Measurements from ENCODE around the gene FAM240A.
"Not testable (repeated sequence)": the region's sequence is repeated elsewhere in the genome, so short reads cannot be mapped to it uniquely, and the experiment has no call there.

Gene FAM240A

DNA sequence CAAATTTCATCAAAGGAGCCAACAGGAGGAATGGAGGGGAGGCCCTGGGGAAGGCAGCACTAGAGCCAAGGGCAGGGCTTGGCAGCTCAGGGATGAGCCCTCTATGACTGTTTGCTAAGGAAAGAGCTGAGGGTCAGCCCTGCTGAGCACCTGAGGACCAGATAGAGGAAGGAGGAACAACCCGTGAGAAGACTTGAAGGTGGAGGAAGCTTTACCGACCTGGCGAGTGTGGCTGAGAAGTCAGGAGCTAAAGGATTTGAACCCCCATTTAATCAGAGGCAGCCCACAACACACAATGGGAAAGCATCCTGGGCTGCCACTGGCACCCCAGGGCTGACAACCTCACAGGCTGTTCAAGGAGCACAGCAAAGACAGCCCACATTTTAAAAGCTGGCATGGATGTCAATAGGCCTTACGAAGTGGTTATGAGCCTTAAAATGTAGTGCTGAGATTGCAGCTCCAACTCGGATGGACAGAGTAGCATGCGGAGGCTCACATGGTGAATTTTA lies 25.5 kb upstream of the FAM240A start:
- no peak for FAIRE-seq
- no peak for DNase-seq (ENCODE audit: low spot score)

- not testable (repeated sequence) for DNase-seq (ENCODE audit: low spot score); FAIRE-seq
These were observed 25.1 kb upstream of the FAM240A start for GRCh38 chr3:46587268-46587667.

DNA sequence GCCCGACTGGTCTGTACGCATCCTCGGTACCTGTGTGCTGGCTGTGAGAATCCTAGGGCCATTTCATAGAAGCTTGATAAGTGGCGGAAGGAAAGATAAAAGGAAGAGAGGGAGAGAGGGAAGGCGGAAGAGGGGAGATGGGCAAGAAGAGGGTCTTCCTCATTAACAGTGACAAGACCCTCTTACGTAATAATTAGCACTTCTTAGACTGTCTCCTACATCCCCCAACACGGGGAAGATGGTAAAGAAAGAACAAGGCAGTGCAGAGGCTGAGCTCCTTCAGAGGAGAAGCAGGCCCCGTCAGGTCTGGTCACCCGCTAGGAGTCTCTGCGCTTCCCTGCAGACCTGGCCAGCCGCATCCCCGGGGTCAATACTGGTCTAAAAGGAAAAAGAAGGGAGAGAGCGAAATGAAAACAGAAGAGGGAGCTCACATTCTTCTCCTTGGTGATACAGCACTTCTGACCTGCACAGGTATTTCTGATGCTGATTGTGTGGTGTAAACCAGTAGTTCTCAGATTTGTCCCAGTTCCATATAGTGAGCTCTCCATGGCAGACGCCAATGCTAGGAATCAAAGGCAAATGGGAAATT lies 19.0 kb upstream of the FAM240A start:
- DNase-seq (ENCODE audit: low spot score): no peak
- FAIRE-seq: no peak

DNA sequence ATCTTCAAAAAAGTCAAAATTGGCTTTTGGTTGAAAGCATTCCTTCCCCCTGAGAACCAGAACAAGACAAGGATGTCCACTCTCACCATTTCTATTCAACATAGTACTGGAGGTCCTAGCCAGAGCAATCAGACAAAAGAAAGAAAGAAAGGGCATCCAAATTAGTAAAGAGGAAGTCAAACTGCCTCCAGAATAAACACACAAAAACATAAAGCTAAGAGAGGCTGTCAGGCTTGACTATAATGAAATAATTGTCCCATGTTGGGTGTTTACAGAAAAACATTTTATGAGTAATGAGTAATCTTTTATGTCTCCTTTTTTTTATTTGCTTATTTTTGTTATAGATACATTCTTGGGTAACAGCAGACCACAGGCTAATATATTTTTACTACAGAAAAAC lies 18.3 kb upstream of the FAM240A start:
- DNase-seq (ENCODE audit: low spot score) (no peak), FAIRE-seq (no peak)

DNA sequence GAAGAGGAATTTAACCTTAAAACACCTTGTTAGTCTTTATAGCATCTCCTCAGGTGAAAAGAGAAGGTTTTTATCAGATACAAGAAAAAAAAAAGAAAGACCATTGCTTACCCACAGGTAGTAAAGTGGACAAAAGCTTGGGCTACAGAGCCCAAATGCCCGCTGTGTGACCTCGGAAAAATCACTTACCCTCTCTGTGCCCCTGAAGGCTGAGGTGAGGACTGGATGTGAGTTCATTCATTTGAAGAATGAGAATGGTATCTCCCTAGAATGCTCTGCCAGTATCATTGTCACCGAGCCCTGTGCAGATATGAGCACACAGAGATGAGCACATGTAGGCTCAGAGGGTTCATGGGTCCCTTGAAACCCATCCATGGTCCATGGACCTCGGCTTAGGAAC lies 17.6 kb upstream of the FAM240A start:
- DNase-seq (ENCODE audit: low spot score) (no peak), FAIRE-seq (no peak)

- DNase-seq (ENCODE audit: low spot score) (no peak), FAIRE-seq (no peak)
These were observed 16.5 kb upstream of the FAM240A start for GRCh38 chr3:46595819-46596314.

DNA sequence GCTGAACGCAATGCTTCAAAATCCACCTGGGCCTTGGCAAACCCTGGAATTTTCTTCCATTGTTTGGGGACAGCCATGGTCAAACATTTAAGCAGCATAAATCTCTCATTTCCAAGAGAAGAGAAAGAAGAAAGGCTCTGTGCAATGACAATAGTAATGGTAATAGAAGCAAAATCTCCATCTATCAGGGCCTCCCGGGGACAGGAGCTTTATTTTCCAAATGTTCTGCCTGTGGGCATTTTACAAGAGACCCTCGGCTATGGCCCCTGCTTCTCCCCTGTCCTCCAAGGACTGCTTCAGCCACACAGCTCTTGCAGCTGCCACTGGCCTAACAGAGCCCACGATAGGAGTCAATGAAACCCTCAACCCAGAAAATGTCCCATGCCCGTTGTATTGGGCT lies 12.7 kb upstream of the FAM240A start:
- DNase-seq (ENCODE audit: low spot score) (no peak), FAIRE-seq (no peak)

- FAIRE-seq (no peak), DNase-seq (ENCODE audit: low spot score) (no peak)
These were observed 8.8 kb upstream of the FAM240A start for GRCh38 chr3:46603446-46604046.

- no peak for FAIRE-seq
These were observed 8.2 kb upstream of the FAM240A start for GRCh38 chr3:46604127-46604526.

GRCh38 chr3:46607603-46608028 lies 4.7 kb upstream of the FAM240A start:
- DNase-seq (ENCODE audit: low spot score) (peak; percentile 30), FAIRE-seq (no peak)

More at GRCh38 chr3:46604127-46604526, 8.2 kb upstream of the FAM240A start:
- no peak for DNase-seq (ENCODE audit: low spot score)

DNA sequence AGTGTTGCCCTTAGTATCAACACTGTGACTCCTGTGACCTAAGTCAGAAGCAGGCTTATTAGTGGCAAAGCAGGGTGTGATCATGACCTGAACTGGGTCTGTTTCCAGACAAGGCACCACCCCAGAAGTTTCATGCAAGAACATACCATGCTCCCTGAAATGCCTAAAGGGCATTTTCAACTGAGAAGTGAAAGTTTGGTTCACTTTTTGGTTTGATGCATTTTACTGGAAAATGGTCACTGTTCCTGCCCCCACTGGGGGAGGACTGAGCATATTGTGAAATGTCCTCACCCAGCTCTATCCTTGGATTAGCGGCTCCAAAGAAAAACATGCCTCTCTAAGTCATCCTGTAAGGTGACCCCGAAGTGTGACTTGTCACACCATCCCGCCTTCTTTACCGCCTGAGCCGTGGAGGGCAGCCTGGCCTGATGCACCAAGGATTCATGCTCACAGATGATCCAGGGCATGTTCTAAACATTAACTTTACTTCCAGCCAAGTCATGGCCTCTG lies 3.1 kb upstream of the FAM240A start:
- FAIRE-seq (no peak), DNase-seq (ENCODE audit: low spot score) (no peak)

DNA sequence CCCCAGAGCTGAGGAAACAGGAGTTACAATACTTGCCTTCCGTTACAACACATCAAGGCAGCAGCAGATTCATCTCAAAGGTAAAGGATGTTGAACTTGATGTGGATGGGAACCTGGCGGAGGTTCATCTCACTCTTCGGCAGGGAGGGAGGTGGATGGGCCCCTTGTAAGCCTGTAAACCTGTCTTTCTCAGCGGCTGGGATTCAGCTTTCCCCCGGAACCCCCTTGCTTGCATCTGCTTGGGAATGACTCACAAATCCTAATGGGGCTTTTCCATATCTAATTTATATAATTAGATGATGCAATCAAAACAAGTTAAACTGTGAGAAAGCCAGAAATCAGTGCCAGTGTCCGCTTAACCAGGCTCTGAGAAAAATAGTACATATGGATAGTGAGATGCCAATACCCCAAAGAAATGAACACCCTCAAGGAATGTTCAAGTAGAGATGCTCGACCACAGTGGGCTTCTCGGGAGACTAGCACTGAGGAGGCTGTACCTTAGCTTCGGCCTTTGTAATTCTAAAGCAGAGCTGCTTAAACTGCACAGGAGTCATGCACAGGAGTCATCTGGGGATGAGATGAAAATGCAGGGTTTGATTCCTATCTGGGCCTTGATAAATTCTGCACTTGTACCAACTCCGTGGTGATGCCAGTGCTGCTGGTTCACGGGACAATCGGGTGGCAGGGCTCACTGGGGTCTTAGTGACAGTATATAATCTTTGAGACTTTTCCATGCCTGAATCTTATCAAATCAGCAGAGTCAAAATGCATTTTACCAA lies 2.2 kb upstream of the FAM240A start:
- FAIRE-seq (no peak), DNase-seq (ENCODE audit: low spot score) (no peak)

GRCh38 chr3:46613313-46614005 lies 1.1 kb downstream of the FAM240A start:
- FAIRE-seq (no peak), DNase-seq (ENCODE audit: low spot score) (no peak)

- FAIRE-seq (no peak), DNase-seq (ENCODE audit: low spot score) (no peak)
These were observed 2.1 kb downstream of the FAM240A start for GRCh38 chr3:46614431-46614830.

- no peak for DNase-seq (ENCODE audit: low spot score)
- no peak for FAIRE-seq
These were observed 2.9 kb downstream of the FAM240A start for GRCh38 chr3:46615050-46615775.

DNA sequence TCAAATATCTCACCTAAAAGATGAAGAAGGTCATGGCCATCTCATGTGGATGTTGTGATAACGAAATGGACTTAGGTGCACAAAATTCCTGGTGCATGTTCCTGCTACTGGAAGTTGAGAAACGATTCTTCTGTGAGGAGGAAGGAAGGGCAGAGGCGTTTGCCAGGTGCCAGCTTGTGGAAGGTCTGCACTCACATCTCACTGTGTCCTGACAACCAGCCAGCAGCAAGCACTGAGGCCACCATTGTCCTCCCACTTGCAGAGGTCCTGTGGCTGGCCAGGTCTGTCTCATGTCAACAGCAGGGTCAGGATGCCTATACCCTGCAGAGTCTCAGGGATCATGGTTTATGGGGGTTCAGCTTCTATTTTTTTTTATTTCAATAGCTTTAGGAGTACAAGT lies 3.7 kb downstream of the FAM240A start:
- no peak for DNase-seq (ENCODE audit: low spot score)
- FAIRE-seq: no peak

GRCh38 chr3:46617941-46618340 lies 5.6 kb downstream of the FAM240A start:
- no peak for FAIRE-seq
- no peak for DNase-seq (ENCODE audit: low spot score)

- FAIRE-seq (no peak), DNase-seq (ENCODE audit: low spot score) (no peak)
These were observed 7.8 kb downstream of the FAM240A start for GRCh38 chr3:46619845-46620778.

- DNase-seq (ENCODE audit: low spot score) (no peak), FAIRE-seq (no peak)
These were observed 12.2 kb downstream of the FAM240A start for GRCh38 chr3:46624533-46624932.
